HEK293T (cell line): ENCODE results near the gene RNU1-3.
"Not testable (repeated sequence)": the region's sequence is repeated elsewhere in the genome, so short reads cannot be mapped to it uniquely, and the experiment has no call there.

Experiments used
- ARNT ChIP-seq: fragments of 450-650 bp; IDR thresholded peaks from 2 replicates; pipeline ENCODE4 v1.6.1; 2017; ENCODE audit warnings: mild to moderate bottlenecking
- BHLHE40 ChIP-seq: fragments of 450-650 bp; IDR thresholded peaks from 2 replicates; pipeline ENCODE4 v1.6.1; 2016; ENCODE audit warnings: mild to moderate bottlenecking, moderate library complexity, borderline replicate concordance
- ELF4 ChIP-seq: fragments of 450-650 bp; IDR thresholded peaks from 2 replicates; pipeline ENCODE4 v1.6.1; 2017; ENCODE audit warnings: antibody characterized with exemption
- FOXA1 ChIP-seq: fragments of 450-650 bp; IDR thresholded peaks from 2 replicates; pipeline ENCODE4 v1.6.1; 2016; ENCODE audit warnings: mild to moderate bottlenecking
- HDGF ChIP-seq: fragments of 450-650 bp; IDR thresholded peaks from 2 replicates; pipeline ENCODE4 v1.6.1; 2017; ENCODE audit warnings: antibody characterized with exemption, borderline replicate concordance
- LEF1 ChIP-seq: fragments of 450-650 bp; IDR thresholded peaks from 2 replicates; pipeline ENCODE4 v1.6.1; 2017; ENCODE audit warnings: mild to moderate bottlenecking, borderline replicate concordance
- NFRKB ChIP-seq: fragments of 450-650 bp; IDR thresholded peaks from 2 replicates; pipeline ENCODE4 v1.6.1; 2016; ENCODE audit warnings: mild to moderate bottlenecking, moderate library complexity
- SP1 ChIP-seq: fragments of 450-650 bp; IDR thresholded peaks from 2 replicates; pipeline ENCODE4 v1.6.1; 2017
- SUZ12 ChIP-seq: fragments of 450-650 bp; IDR thresholded peaks from 2 replicates; pipeline ENCODE4 v1.6.1; 2016; ENCODE audit warnings: mild to moderate bottlenecking
- TARDBP ChIP-seq: fragments of 450-650 bp; IDR thresholded peaks from 2 replicates; pipeline ENCODE4 v1.6.1; 2016
- TF ChIP-seq, protein P1 (sequence below): fragments of 450-650 bp; IDR thresholded peaks from 2 replicates; pipeline ENCODE4 v1.6.1; 2016

DNA sequence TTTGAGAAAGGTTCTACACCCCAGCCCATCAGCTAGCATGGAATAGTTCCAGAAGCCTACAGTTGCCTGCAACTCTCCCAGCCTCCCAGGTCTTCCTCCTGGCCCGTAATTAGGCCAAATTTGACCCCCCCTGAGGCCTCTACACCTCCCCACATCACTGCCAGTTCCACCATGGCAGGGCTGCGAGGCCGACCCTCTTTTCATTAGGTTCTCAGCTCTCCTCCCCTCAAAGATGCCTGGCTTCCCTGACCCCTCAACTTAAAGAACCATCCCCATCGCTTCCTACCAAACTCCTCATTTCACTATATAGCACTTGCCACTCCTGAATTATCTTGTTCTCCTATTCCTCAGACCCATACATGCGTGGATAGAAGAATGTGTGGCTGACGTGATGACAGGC is 46.2 kb upstream of the RNU1-3 start:
- not testable (repeated sequence) for TF ChIP-seq SUZ12, HDGF, BHLHE40, SP1, FOXA1, TARDBP, ELF4, NFRKB, LEF1, ARNT
- TF ChIP-seq, protein P1, sequence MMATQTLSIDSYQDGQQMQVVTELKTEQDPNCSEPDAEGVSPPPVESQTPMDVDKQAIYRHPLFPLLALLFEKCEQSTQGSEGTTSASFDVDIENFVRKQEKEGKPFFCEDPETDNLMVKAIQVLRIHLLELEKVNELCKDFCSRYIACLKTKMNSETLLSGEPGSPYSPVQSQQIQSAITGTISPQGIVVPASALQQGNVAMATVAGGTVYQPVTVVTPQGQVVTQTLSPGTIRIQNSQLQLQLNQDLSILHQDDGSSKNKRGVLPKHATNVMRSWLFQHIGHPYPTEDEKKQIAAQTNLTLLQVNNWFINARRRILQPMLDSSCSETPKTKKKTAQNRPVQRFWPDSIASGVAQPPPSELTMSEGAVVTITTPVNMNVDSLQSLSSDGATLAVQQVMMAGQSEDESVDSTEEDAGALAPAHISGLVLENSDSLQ, result not testable (repeated sequence)
